Ishikawa (cell line): Measurements from ENCODE around the gene XXYLT1.

Source experiments
- EP300 ChIP-seq: IDR thresholded peaks from 2 replicates; pipeline ENCODE4 v1.6.1; 2012; ENCODE audit warnings: borderline replicate concordance
- NFIC ChIP-seq: IDR thresholded peaks from 2 replicates; pipeline ENCODE4 v1.6.1; 2012

GRCh38 chr3:195143221-195143620 lies 127.7 kb downstream of the XXYLT1 start:
- TF ChIP-seq EP300: no peak
- no peak for TF ChIP-seq NFIC
